HG03521 (cell line): ENCODE measurements around the gene OTOP3.
"Not testable (repeated sequence)": the region's sequence is repeated elsewhere in the genome, so short reads cannot be mapped to it uniquely, and the experiment has no call there.

Experiments
- ATAC-seq: cut with Tn5 transposase; IDR thresholded peaks from one replicate; pipeline ENCODE4 v1.9.1; 2021; ENCODE audit warnings: mild to moderate bottlenecking, moderate library complexity; ENCODE audit not compliant: unreplicated experiment

Gene OTOP3

GRCh38 chr17:74957935-74958740, 22.4 kb downstream of the OTOP3 start:
- no peak for ATAC-seq

GRCh38 chr17:74959826-74960515, 24.3 kb downstream of the OTOP3 start:
- ATAC-seq: no peak

GRCh38 chr17:74960570-74961342, 25.1 kb downstream of the OTOP3 start:
- no peak for ATAC-seq

GRCh38 chr17:74961657-74962350, 26.1 kb downstream of the OTOP3 start:
- ATAC-seq: no peak

- no peak for ATAC-seq
These were observed 27.1 kb downstream of the OTOP3 start for GRCh38 chr17:74962622-74963394.

GRCh38 chr17:74963656-74964055, 28.0 kb downstream of the OTOP3 start:
- no peak for ATAC-seq

GRCh38 chr17:74964246-74964761, 28.6 kb downstream of the OTOP3 start:
- ATAC-seq: no peak

GRCh38 chr17:74964988-74965622, 29.4 kb downstream of the OTOP3 start:
- no peak for ATAC-seq

- ATAC-seq: no peak
These were observed 32.7 kb downstream of the OTOP3 start for GRCh38 chr17:74968361-74968780.

- not testable (repeated sequence) for ATAC-seq
These were observed 33.8 kb downstream of the OTOP3 start for GRCh38 chr17:74969501-74969900.

GRCh38 chr17:74970395-74970794, 34.7 kb downstream of the OTOP3 start:
- ATAC-seq: no peak

- ATAC-seq: no peak
These were observed 35.6 kb downstream of the OTOP3 start for GRCh38 chr17:74971069-74971841.

- no peak for ATAC-seq
These were observed 36.1 kb downstream of the OTOP3 start for GRCh38 chr17:74971842-74972106.

- ATAC-seq: no peak
These were observed 36.6 kb downstream of the OTOP3 start, which contains the start of gene HID1 for GRCh38 chr17:74972107-74972972. Gene HID1 (minus strand): TSS chr17:74972759. CDS start chr17:74972656, 103 bp downstream.

GRCh38 chr17:74972973-74973328, 37.3 kb downstream of the OTOP3 start:
- ATAC-seq: no peak

GRCh38 chr17:74975943-74976342, 40.2 kb downstream of the OTOP3 start:
- ATAC-seq: no peak

- ATAC-seq: no peak
These were observed 42.1 kb downstream of the OTOP3 start for GRCh38 chr17:74977802-74978201.

GRCh38 chr17:74978240-74978639, 42.5 kb downstream of the OTOP3 start:
- no peak for ATAC-seq
